Dedifferentiated amniotic fluid mesenchymal stem cell (primary cell): ENCODE measurements around the gene BRICD5.

Source experiments
- DNase-seq: peaks from one replicate; pipeline ENCODE4 v3.0.0-alpha.2; 2016; ENCODE audit errors: extremely low spot score

Gene BRICD5

DNA sequence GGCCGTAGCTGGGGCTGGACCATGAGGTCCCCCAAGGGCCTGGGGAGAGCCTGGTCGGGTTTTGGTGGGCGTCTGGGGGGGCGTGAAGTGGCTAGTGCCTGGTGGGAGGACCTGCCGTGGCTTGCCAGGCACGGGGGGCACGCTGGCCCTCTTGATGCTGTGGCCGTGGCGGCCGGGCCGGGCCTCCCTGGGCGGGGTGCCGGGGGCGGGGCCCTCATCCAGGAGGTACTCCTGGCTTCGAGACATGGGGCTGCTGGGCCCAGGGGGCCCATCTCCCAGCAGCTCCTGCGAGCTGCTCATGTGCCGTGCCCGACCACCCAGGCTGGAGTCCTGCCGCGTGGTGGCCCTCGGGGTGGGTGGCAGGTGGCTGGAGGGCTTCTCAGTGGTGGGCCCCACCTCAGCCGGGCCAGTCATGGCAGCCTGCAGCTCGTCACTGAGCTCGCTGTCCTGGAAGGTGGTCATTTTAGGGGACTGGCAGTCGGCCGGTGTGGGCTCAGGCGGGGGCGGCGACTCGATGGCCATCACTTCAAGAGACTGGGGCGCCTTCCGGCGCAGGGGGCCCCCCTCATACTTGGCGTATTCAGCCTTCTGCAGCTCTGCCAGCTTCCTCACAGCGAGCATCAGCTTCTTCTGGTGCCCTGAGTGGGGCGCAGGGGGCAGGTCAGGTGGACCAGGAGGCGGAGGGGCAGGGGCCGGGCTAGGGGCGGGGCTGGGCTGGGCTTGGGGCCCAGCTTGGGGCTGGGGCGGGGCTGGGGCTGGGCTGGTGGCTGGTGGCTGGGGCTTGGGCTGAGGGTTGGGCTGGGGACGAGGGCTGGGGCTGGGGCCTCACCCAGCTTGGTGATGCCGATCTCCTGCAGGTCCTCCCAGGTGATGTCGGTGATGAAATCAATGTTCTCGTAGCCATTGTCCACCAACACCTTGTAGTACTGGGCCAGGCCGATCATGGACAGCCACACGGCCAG, 29.4 kb downstream of the BRICD5 start:
- no peak for DNase-seq

- DNase-seq: no peak
Measured at GRCh38 chr16:2180461-2180860, 30.2 kb downstream of the BRICD5 start.

- DNase-seq: no peak
Measured at GRCh38 chr16:2179576-2179975, 31.1 kb downstream of the BRICD5 start.

DNA sequence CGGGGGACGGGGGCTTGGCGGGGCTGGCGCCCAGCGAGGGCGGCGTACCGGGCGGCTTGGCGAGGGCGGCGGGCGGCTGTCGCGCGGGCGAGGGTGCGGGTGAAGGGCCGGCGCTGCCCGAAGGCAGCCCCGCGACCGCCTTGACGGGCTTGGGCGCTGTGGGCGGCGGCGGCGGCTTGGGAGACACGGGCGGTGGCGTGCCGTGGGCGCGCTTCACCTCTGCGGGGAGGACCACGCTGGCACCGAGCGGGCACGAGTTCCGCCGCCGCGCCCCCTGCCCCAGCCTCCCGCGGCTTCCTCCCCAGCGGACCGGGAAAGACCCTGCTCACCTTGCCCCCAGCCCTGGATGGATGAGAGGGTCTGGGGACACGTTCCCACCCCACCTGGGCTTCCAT, 31.6 kb downstream of the BRICD5 start:
- DNase-seq: no peak

- no peak for DNase-seq
Measured at GRCh38 chr16:2178321-2179106, 32.1 kb downstream of the BRICD5 start.

GRCh38 chr16:2177561-2177960, 33.1 kb downstream of the BRICD5 start:
- DNase-seq: no peak

- DNase-seq: no peak
Measured at GRCh38 chr16:2177101-2177500, 33.6 kb downstream of the BRICD5 start.

DNA sequence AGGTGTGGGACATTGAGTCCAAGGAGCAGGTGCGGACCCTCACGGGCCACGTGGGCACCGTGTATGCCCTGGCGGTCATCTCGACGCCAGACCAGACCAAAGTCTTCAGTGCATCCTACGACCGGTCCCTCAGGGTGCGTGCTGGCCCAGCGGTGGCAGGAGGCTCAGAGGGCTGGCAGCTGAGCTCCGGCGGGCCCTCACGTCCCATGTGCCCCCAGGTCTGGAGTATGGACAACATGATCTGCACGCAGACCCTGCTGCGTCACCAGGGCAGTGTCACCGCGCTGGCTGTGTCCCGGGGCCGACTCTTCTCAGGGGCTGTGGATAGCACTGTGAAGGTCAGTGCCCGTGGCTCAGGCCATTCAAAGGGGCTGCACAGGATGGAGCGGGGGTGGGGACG, 34.6 kb downstream of the BRICD5 start:
- DNase-seq: no peak

GRCh38 chr16:2175454-2175853, 35.2 kb downstream of the BRICD5 start:
- no peak for DNase-seq

GRCh38 chr16:2174396-2175131, 36.1 kb downstream of the BRICD5 start:
- no peak for DNase-seq

GRCh38 chr16:2173916-2174315, 36.7 kb downstream of the BRICD5 start:
- DNase-seq: no peak

- DNase-seq: no peak
Measured at GRCh38 chr16:2173366-2173765, 37.3 kb downstream of the BRICD5 start.

DNA sequence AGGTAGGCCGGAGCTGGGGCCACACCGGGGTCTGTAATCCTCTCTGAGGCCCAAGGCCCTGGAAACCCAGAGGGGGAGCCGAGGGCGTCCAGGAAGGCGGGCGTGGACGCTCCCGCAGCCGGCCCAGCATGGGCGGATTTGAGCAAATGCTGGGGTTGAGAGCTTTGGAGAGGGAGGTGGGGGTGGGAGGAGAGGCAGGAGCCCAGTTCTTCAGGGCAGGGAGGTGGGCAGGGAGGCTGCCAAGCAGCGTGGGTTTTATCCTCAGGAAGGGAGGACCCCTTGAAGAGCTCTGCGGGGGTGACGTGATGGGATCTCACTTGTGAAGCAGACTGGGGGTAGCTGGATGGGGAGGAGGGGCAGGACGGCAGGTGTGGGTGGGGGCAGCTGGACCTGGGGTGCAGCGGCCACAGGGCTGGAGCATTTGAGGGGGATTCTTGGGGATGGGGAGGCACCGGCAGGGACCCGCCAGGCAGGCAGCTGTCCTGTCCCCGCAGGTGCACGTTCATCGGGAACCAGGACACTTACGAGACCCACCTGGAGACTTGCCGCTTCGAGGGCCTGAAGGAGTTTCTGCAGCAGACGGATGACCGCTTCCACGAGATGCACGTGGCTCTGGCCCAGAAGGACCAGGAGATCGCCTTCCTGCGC, 37.9 kb downstream of the BRICD5 start:
- DNase-seq: no peak

- DNase-seq: no peak
Measured at GRCh38 chr16:2171601-2172178, 39.0 kb downstream of the BRICD5 start.

DNA sequence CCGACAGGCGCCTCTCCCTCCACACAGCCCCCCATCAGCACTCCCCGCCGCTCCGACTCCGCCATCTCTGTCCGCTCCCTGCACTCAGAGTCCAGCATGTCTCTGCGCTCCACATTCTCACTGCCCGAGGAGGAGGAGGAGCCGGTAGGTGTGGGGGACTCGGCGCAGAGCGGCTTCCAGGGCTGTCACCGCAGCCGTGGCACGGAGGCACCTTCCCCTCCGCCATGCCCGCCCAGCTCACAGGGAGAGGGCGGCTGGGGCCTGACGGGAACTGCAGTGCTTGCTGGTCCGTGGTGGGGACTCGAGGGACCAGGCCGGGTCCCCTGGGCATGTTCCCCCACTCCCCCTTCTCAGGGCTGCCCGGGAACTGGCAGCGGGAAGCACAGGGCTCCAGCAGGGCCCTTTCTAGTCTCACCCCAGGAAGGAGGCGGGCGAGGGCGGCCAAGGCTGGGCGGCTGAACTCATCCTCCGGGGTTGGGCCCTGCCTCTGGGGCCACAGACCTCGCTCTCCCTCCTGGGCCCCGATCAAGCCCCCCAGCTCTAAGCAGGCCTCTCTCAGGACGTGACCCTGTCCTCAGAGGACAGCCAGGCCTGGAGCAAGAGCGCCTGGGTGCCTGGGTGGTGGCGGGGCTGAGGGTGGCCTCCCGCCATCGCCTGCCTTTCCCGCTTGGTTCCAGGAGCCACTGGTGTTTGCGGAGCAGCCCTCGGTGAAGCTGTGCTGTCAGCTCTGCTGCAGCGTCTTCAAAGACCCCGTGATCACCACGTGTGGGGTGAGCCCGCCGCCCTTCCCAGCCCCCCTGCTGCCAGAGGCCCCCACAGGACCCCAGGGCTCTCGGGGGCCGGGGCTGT, 39.9 kb downstream of the BRICD5 start:
- no peak for DNase-seq

DNA sequence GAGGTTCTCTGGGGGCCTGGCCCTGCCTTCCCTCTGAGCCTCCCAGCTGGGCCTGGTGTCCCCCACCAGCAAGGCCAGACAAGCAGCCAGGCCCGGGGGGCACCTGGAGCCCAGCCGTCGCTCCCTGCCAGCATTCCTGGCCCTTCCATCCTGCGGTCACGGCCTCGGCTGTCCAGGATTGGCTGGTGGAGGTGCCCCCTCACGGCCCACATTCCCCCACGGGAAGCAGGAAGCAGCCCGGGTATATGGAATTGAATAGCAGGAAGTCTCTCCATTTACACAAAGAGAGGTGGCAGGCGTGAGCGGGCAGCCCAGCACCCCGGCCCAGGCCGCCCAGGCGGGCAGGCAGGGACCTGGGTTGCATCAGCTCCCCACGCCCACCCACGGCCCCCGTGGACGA, 40.6 kb downstream of the BRICD5 start:
- no peak for DNase-seq

DNA sequence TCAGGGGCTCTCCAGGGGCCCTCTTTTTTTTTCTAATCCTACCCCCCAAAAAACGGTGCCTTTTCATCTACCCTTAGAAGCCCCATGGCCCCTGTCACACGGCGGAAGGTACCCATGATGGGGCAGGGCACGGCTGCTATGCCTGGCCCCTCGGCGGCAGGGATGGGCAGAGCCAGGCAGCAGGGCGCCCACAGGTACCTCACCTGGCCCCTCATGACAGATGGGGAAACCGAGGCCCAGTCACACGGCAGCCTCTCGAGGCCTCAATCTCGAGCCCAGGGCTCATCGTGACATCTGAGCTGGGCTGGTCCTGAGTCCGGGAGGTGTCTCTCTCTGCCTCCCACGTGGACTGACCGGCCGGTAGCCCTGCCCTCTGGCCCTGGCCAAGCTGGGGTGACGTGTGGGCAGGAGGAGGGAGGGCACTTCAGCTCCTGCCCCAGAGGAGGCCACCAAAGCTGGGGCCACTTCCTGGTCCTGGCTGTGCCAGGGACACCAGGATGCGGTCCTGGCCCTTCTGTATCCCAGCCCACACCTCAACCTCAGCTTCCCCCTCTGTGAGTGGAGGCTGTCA, 43.5 kb downstream of the BRICD5 start:
- no peak for DNase-seq

DNA sequence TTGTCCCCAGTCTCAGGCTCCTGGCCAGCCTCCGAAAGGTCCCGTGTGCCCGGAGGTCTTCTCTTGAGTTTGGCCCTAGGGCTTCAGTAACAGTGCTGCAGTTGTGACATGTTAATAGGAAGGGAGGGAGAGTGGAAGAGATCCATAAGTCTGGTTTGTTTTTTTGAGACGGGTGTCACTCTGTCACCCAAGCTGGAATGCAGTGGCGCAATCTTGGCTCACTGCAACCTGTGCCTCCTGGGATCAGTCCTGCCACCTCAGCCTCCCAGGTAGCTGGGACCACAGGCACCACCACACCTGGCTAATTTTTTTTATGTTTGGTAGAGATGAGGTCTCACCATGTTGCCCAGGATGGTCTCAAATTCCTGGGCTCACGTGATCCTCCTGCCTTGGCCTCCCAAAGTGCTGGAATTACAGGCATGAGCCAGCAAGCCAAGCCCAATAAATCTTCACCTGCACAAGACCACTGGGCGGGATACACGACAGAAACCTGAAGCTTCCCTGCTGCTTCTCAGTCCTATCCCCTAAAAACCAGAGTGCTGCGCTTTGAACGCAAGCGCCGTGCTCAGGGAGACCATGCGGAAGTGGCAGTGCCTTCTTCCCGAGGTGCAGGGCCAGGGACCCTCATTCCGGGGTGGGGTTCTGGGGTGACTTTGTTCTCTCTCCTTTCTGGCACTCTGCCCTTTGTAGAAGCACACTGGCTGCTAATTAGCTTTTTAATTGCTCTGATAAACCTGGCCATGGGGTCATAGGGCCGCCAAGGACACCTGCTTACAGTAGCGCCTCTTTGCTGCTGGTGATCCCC, 44.2 kb downstream of the BRICD5 start:
- DNase-seq: no peak

- no peak for DNase-seq
Measured at GRCh38 chr16:2165861-2166260, 44.8 kb downstream of the BRICD5 start.
